Keratinocyte (primary cell): Measurements from ENCODE around the gene NKIRAS1. TPM values are rescaled to one million over a fixed set of nuclear protein-coding genes. Genes with fewer than 3 reads are reported as not detected.
A peak's percentile ranks its signal among the peaks of the same experiment; 100 is the strongest.
"Not testable (repeated sequence)": the region's sequence is repeated elsewhere in the genome, so short reads cannot be mapped to it uniquely, and the experiment has no call there.

Experiments used
- DNase-seq: peaks from one replicate; pipeline ENCODE4 v3.0.0-alpha.2; 2011; ENCODE audit warnings: low read depth, missing footprints, low spot score
- FAIRE-seq: peaks from 2 replicates; lab custom pipeline; 2011; peaks lifted over from hg19 to GRCh38; lab: Jason Lieb, UNC
- H2AFZ ChIP-seq: 2 replicates; pipeline ENCODE4 v1.6.0; 2012; ENCODE audit warnings: low read length, control low read depth, inconsistent platforms; ENCODE audit not compliant: control insufficient read depth
- H3K27ac ChIP-seq: 2 replicates; pipeline ENCODE4 v1.5.1; 2011; ENCODE audit warnings: low read length; ENCODE audit not compliant: control insufficient read depth, insufficient read depth
- H3K27me3 ChIP-seq: 3 replicates; pipeline ENCODE4 v1.6.0; 2011; ENCODE audit warnings: low read length; ENCODE audit not compliant: control insufficient read depth, insufficient read depth; ENCODE audit errors: extremely low read depth
- H3K36me3 ChIP-seq, 2 experiments: 2 replicates in 1 of 2; 3 replicates in 1 of 2; pipeline ENCODE4 v1.5.1; 2011; ENCODE audit warnings: low read length in 2 of 2, mild to moderate bottlenecking in 1 of 2; ENCODE audit not compliant: control insufficient read depth in 2 of 2, insufficient read depth in 2 of 2; ENCODE audit errors: extremely low read depth in 1 of 2
- H3K4me1 ChIP-seq: 3 replicates; pipeline ENCODE4 v1.5.1; 2011; ENCODE audit warnings: low read length; ENCODE audit not compliant: control insufficient read depth, insufficient read depth; ENCODE audit errors: extremely low read depth
- H3K4me2 ChIP-seq: 3 replicates; pipeline ENCODE4 v1.6.0; 2011; ENCODE audit warnings: low read depth, low read length; ENCODE audit not compliant: control insufficient read depth, insufficient read depth; ENCODE audit errors: extremely low read depth
- H3K4me3 ChIP-seq, 3 experiments: fragments of 200-600 bp in 1 of 3; sonication (generic) in 1 of 3; 2 replicates in 2 of 3; 3 replicates in 1 of 3; pipeline ENCODE4 v1.5.1; 2011 to 2016; ENCODE audit warnings: low read length in 3 of 3, mild to moderate bottlenecking in 3 of 3, control low read depth in 2 of 3, inconsistent platforms in 1 of 3, low read depth in 1 of 3, mixed read lengths in 1 of 3, mixed run types in 1 of 3, moderate library complexity in 1 of 3; ENCODE audit not compliant: control insufficient read depth in 2 of 3, insufficient read depth in 2 of 3; ENCODE audit errors: extremely low read depth in 1 of 3
- H3K79me2 ChIP-seq: 2 replicates; pipeline ENCODE4 v1.6.0; 2012; ENCODE audit warnings: low read length; ENCODE audit not compliant: control insufficient read depth, insufficient read depth
- H3K9ac ChIP-seq: 3 replicates; pipeline ENCODE4 v1.6.0; 2011; ENCODE audit warnings: low read length; ENCODE audit not compliant: control insufficient read depth, insufficient read depth; ENCODE audit errors: extremely low read depth
- H3K9me1 ChIP-seq: 3 replicates; pipeline ENCODE4 v1.6.0; 2011; ENCODE audit warnings: low read length; ENCODE audit not compliant: control insufficient read depth, insufficient read depth; ENCODE audit errors: extremely low read depth
- H3K9me3 ChIP-seq: 2 replicates; pipeline ENCODE4 v1.5.1; 2012; ENCODE audit warnings: low read depth, low read length; ENCODE audit not compliant: control insufficient read depth
- H4K20me1 ChIP-seq: 3 replicates; pipeline ENCODE4 v1.6.0; 2011; ENCODE audit warnings: low read length; ENCODE audit not compliant: control insufficient read depth, insufficient read depth; ENCODE audit errors: extremely low read depth
- CTCF ChIP-seq, 3 experiments: IDR thresholded peaks in 1 of 3; conservative IDR thresholded peaks in 1 of 3; optimal IDR thresholded peaks in 1 of 3; 2 replicates in 2 of 3; 3 replicates in 1 of 3; pipeline versions ENCODE3 to v1.5.1; 2011; ENCODE audit warnings: low read length in 3 of 3, mild to moderate bottlenecking in 3 of 3, moderate library complexity in 2 of 3, control low read depth in 1 of 3, inconsistent platforms in 1 of 3; ENCODE audit not compliant: insufficient read depth in 2 of 3; ENCODE audit errors: extremely low read depth in 1 of 3
- EZH2 ChIP-seq: IDR thresholded peaks from one replicate; pipeline ENCODE4 v1.6.1; 2012; ENCODE audit warnings: inconsistent platforms, mild to moderate bottlenecking, low read length, moderate library complexity
- dilution Hi-C: fragments of 300-500 bp; cut with MboI; formaldehyde crosslinking; loops from one replicate; pipeline ENCODE4 v1.7.0; 2020; ENCODE audit warnings: low sequenced_read_pairs; ENCODE audit not compliant: extremely low pct_ligation_motif_present
- polyA plus RNA-seq, 5 experiments: library from polyadenylated mRNA; depleted of rRNA in 3 of 5; stranded (reverse) in 3 of 5; stranded (forward) in 1 of 5; unstranded in 1 of 5; fragments of >200 nt; gene quantifications; 1 replicate in 1 of 5; 2 replicates in 3 of 5; 3 replicates in 1 of 5; pipeline versions ENCODE4 v1.2.1 to v1.2.3, GENCODE V29; 2011 to 2012; ENCODE audit warnings: missing spikeins in 2 of 5, low read depth in 1 of 5, low replicate concordance in 1 of 5

NKIRAS1 gene
- polyA plus RNA-seq, 1 donor (not counting 4 experiments of a cell fraction or from before 2014, with no cell fraction given) = 10.7 TPM

- FAIRE-seq (no peak), DNase-seq (no peak)
- no peaks in the 10 kb centered on the region for H3K27me3 ChIP-seq
- peaks cover 3% of the 10 kb centered on the region for H3K79me2 ChIP-seq
- H3K9ac ChIP-seq = no peak overlapping the region
- H3K9me1 ChIP-seq = no peaks in the 10 kb centered on the region
- H4K20me1 ChIP-seq = no peaks in the 10 kb centered on the region
- H3K4me1 ChIP-seq = peaks cover 2% of the 10 kb centered on the region
- peaks cover 0 to 8% of the 10 kb centered on the region in 2 experiments for H3K36me3 ChIP-seq
- H3K4me3 ChIP-seq = no peak overlapping the region
- TF ChIP-seq CTCF (optimal IDR thresholded peaks at IDR 0.05 in 1 of 3, IDR thresholded peaks at IDR 0.05 in 1 of 3, conservative IDR thresholded peaks at IDR 0.05 in 1 of 3; ENCODE audit: extremely low read depth in 1 of 3, insufficient read depth in 2 of 3, low read length in 3 of 3) (peak in 2 of 3 experiments; percentile 14 to 17), EZH2 (no peak)
- no peak overlapping the region for H3K4me2 ChIP-seq
- dilution Hi-C loops = no loop called here
- H3K9me3 ChIP-seq = no peaks in the 10 kb centered on the region
- H2AFZ ChIP-seq = no peak overlapping the region
- H3K27ac ChIP-seq = no peak overlapping the region
These were observed 32.3 kb downstream of the NKIRAS1 start for GRCh38 chr3:23884481-23884880.

GRCh38 chr3:23882487-23882918, 34.3 kb downstream of the NKIRAS1 start:
- no peak overlapping the region for H3K4me3 ChIP-seq
- no peaks in the 10 kb centered on the region for H3K9me3 ChIP-seq
- no peak overlapping the region for H3K27ac ChIP-seq
- dilution Hi-C loops = no loop called here
- DNase-seq (no peak), FAIRE-seq (no peak)
- H3K27me3 ChIP-seq = no peaks in the 10 kb centered on the region
- H4K20me1 ChIP-seq = no peaks in the 10 kb centered on the region
- peaks cover 14% of the 10 kb centered on the region for H3K79me2 ChIP-seq
- H3K4me1 ChIP-seq = peaks cover 1% of the 10 kb centered on the region
- TF ChIP-seq EZH2 (no peak), CTCF (optimal IDR thresholded peaks at IDR 0.05 in 1 of 3, IDR thresholded peaks at IDR 0.05 in 1 of 3, conservative IDR thresholded peaks at IDR 0.05 in 1 of 3; ENCODE audit: extremely low read depth in 1 of 3, insufficient read depth in 2 of 3, low read length in 3 of 3) (no peak)
- H2AFZ ChIP-seq = no peak overlapping the region
- peaks cover 0 to 6% of the 10 kb centered on the region in 2 experiments for H3K36me3 ChIP-seq
- H3K4me2 ChIP-seq = no peak overlapping the region
- no peaks in the 10 kb centered on the region for H3K9me1 ChIP-seq
- no peak overlapping the region for H3K9ac ChIP-seq

- H4K20me1 ChIP-seq, FAIRE-seq, H3K9me3 ChIP-seq, H2AFZ ChIP-seq, DNase-seq, H3K4me1 ChIP-seq, H3K9ac ChIP-seq, H3K9me1 ChIP-seq, H3K4me3 ChIP-seq, H3K36me3 ChIP-seq, H3K27ac ChIP-seq, dilution Hi-C loops, H3K27me3 ChIP-seq, H3K4me2 ChIP-seq: not testable (repeated sequence)
- H3K79me2 ChIP-seq = peaks cover 14% of the 10 kb centered on the region
These were observed 34.8 kb downstream of the NKIRAS1 start for GRCh38 chr3:23881993-23882392.
